DOHH2 (cell line): ENCODE data around the gene ART5.
"Not testable (repeated sequence)": the region's sequence is repeated elsewhere in the genome, so short reads cannot be mapped to it uniquely, and the experiment has no call there.

Experiments
- H3F3A ChIP-seq: fragments of 200-600 bp; sonication (generic), shearing (Covaris generic); 2 replicates; pipeline ENCODE4 v1.6.0; 2016; ENCODE audit warnings: antibody characterized with exemption, mild to moderate bottlenecking; ENCODE audit not compliant: control insufficient read depth, insufficient read depth
- H3K27ac ChIP-seq: fragments of 200-600 bp; sonication (generic); 2 replicates; pipeline ENCODE4 v1.5.1; 2014; ENCODE audit warnings: low read depth, mild to moderate bottlenecking, low read length, moderate library complexity
- H3K27me3 ChIP-seq: fragments of 200-600 bp; sonication (generic); 2 replicates; pipeline ENCODE4 v1.6.1; 2014; ENCODE audit warnings: mild to moderate bottlenecking, low read length, mixed read lengths; ENCODE audit not compliant: control insufficient read depth
- H3K36me3 ChIP-seq: fragments of 200-600 bp; sonication (generic); 2 replicates; pipeline ENCODE4 v1.6.1; 2014; ENCODE audit warnings: mild to moderate bottlenecking, low read length, moderate library complexity, mixed read lengths; ENCODE audit not compliant: control insufficient read depth
- H3K4me1 ChIP-seq: fragments of 200-600 bp; sonication (generic); 2 replicates; pipeline ENCODE4 v1.6.1; 2014; ENCODE audit warnings: mild to moderate bottlenecking, low read length, mixed read lengths; ENCODE audit not compliant: control insufficient read depth
- H3K4me2 ChIP-seq: fragments of 200-600 bp; sonication (generic); 2 replicates; pipeline ENCODE4 v1.6.0; 2014; ENCODE audit warnings: mild to moderate bottlenecking, low read length, moderate library complexity
- H3K4me3 ChIP-seq: fragments of 200-600 bp; sonication (generic); 2 replicates; pipeline ENCODE4 v1.5.1; 2014; ENCODE audit warnings: mild to moderate bottlenecking, low read length, mixed read lengths
- H3K79me2 ChIP-seq: fragments of 200-600 bp; sonication (generic); 2 replicates; pipeline ENCODE4 v1.6.1; 2014; ENCODE audit warnings: mild to moderate bottlenecking, low read length, mixed read lengths; ENCODE audit not compliant: control insufficient read depth
- H3K9me2 ChIP-seq: fragments of 200-600 bp; sonication (generic); replicated peaks from 2 replicates; pipeline ENCODE4 v1.6.1; 2014; ENCODE audit warnings: mild to moderate bottlenecking, low read length, mixed read lengths; ENCODE audit not compliant: control insufficient read depth
- H3K9me3 ChIP-seq: fragments of 200-600 bp; sonication (generic); 2 replicates; pipeline ENCODE4 v1.6.1; 2014; ENCODE audit warnings: antibody characterized with exemption, low read length, mixed read lengths; ENCODE audit not compliant: control insufficient read depth, insufficient read depth
- H4K20me1 ChIP-seq: fragments of 200-600 bp; sonication (generic); 2 replicates; pipeline ENCODE4 v1.6.0; 2014; ENCODE audit warnings: low read depth, mild to moderate bottlenecking, antibody characterized with exemption, low read length, moderate library complexity; ENCODE audit not compliant: control insufficient read depth, insufficient read depth
- CTCF ChIP-seq: fragments of 200-600 bp; sonication (generic); IDR thresholded peaks from one replicate; pipeline ENCODE4 v1.5.1; 2014; ENCODE audit warnings: antibody characterized with exemption, mild to moderate bottlenecking, low read depth, low read length; ENCODE audit not compliant: poor library complexity, severe bottlenecking
- EZH2phosphoT487 ChIP-seq: fragments of 200-600 bp; sonication (generic); IDR thresholded peaks from 2 replicates; pipeline ENCODE4 v1.6.1; 2017; ENCODE audit warnings: borderline replicate concordance, mild to moderate bottlenecking, antibody characterized with exemption, low read length, moderate library complexity, mixed read lengths

The ART5 gene

GRCh38 chr11:3659595-3660515, 18.1 kb upstream of the ART5 start:
- Histone ChIP-seq H3K36me3 (no peaks in the 10 kb centered on the region; the same call in 1 of the 2 replicates), H3K4me1 (no peaks in the 10 kb centered on the region), H3K27me3 (no peaks in the 10 kb centered on the region), H3F3A (no peaks in the 10 kb centered on the region), H3K27ac (no peak overlapping the region), H3K79me2 (no peaks in the 10 kb centered on the region), H4K20me1 (no peaks in the 10 kb centered on the region), H3K9me3 (no peaks in the 10 kb centered on the region), H3K4me3 (no peak overlapping the region), H3K9me2 (no peaks in the 10 kb centered on the region), H3K4me2 (no peak overlapping the region)
- TF ChIP-seq CTCF (no peak), EZH2phosphoT487 (no peak)

GRCh38 chr11:3658252-3658651, 16.5 kb upstream of the ART5 start:
- H3K27me3 ChIP-seq: peaks cover 2% of the 10 kb centered on the region; the same call in 1 of the 2 replicates
- H3K27ac ChIP-seq: no peak overlapping the region
- no peaks in the 10 kb centered on the region for H3K9me3 ChIP-seq
- H3K79me2 ChIP-seq: no peaks in the 10 kb centered on the region
- no peaks in the 10 kb centered on the region for H3K9me2 ChIP-seq
- no peaks in the 10 kb centered on the region for H3K4me1 ChIP-seq
- no peak for TF ChIP-seq CTCF
- no peak for TF ChIP-seq EZH2phosphoT487
- no peaks in the 10 kb centered on the region for H3F3A ChIP-seq
- no peaks in the 10 kb centered on the region for H4K20me1 ChIP-seq
- H3K36me3 ChIP-seq: no peaks in the 10 kb centered on the region
- H3K4me2 ChIP-seq: no peak overlapping the region
- H3K4me3 ChIP-seq: no peak overlapping the region

GRCh38 chr11:3657331-3657730, 15.5 kb upstream of the ART5 start:
- not testable (repeated sequence) for H3K36me3 ChIP-seq, H3K79me2 ChIP-seq, H3K4me2 ChIP-seq, H3F3A ChIP-seq, H3K9me2 ChIP-seq, H3K27me3 ChIP-seq, H4K20me1 ChIP-seq, H3K4me3 ChIP-seq, H3K9me3 ChIP-seq, H3K4me1 ChIP-seq, H3K27ac ChIP-seq

- Histone ChIP-seq H3K4me1 (no peaks in the 10 kb centered on the region), H4K20me1 (no peaks in the 10 kb centered on the region), H3K9me3 (no peaks in the 10 kb centered on the region), H3K27me3 (peaks cover 2% of the 10 kb centered on the region; the same call in 1 of the 2 replicates), H3K4me3 (no peak overlapping the region), H3K27ac (no peak overlapping the region), H3K9me2 (no peaks in the 10 kb centered on the region), H3K36me3 (no peaks in the 10 kb centered on the region), H3K4me2 (no peak overlapping the region), H3K79me2 (no peaks in the 10 kb centered on the region), H3F3A (no peaks in the 10 kb centered on the region)
- no peak for TF ChIP-seq EZH2phosphoT487
- TF ChIP-seq CTCF: no peak
Measured at GRCh38 chr11:3655547-3655946, 13.8 kb upstream of the ART5 start.

- H3K4me1 ChIP-seq, H3K4me2 ChIP-seq, H3K9me3 ChIP-seq, H3F3A ChIP-seq, H3K27me3 ChIP-seq, H3K79me2 ChIP-seq, H3K27ac ChIP-seq, H3K36me3 ChIP-seq, H4K20me1 ChIP-seq, H3K4me3 ChIP-seq, H3K9me2 ChIP-seq: not testable (repeated sequence)
Measured at GRCh38 chr11:3652514-3652913, 10.7 kb upstream of the ART5 start.
